ENCODE results near the gene HECW1.

Gene HECW1

DNA sequence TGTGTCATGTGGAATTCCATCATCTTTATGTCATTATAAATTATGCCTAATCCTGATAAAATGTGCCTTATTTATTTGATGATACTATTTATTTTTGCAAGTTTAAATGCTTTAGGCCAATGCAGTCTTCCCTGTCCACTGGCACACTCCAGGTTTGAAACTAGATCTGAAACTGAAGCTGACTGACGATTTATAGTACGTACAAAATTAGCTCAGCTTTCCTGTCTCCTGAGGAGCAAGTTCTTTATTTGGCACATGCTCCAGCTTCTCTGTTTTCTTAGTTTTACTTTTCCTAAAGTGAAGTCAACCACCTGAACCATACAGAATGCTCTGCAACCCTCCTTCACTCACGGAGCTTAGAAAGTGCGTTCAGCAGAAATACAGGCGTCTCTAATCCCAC is 164.1 kb downstream of the HECW1 start:
- POLR2A ChIA-PET: no interaction called here
- no peak overlapping the region for H3K4me3 ChIP-seq (ENCODE audit: low read depth, low read length)
- no peak for DNase-seq (ENCODE audit: low read depth, low spot score)
- CTCF ChIA-PET: interaction anchor here (1.4 to 1.9 kb wide), 2 partner anchors 15 to 563 kb away, joined by 3 to 4 read pairs; no protein-coding TSS in a partner anchor
- TF ChIP-seq, protein P1, sequence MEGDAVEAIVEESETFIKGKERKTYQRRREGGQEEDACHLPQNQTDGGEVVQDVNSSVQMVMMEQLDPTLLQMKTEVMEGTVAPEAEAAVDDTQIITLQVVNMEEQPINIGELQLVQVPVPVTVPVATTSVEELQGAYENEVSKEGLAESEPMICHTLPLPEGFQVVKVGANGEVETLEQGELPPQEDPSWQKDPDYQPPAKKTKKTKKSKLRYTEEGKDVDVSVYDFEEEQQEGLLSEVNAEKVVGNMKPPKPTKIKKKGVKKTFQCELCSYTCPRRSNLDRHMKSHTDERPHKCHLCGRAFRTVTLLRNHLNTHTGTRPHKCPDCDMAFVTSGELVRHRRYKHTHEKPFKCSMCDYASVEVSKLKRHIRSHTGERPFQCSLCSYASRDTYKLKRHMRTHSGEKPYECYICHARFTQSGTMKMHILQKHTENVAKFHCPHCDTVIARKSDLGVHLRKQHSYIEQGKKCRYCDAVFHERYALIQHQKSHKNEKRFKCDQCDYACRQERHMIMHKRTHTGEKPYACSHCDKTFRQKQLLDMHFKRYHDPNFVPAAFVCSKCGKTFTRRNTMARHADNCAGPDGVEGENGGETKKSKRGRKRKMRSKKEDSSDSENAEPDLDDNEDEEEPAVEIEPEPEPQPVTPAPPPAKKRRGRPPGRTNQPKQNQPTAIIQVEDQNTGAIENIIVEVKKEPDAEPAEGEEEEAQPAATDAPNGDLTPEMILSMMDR (IDR thresholded peaks at IDR 0.05; ENCODE audit: insufficient read depth, low read length, missing control alignments): no peak

DNA sequence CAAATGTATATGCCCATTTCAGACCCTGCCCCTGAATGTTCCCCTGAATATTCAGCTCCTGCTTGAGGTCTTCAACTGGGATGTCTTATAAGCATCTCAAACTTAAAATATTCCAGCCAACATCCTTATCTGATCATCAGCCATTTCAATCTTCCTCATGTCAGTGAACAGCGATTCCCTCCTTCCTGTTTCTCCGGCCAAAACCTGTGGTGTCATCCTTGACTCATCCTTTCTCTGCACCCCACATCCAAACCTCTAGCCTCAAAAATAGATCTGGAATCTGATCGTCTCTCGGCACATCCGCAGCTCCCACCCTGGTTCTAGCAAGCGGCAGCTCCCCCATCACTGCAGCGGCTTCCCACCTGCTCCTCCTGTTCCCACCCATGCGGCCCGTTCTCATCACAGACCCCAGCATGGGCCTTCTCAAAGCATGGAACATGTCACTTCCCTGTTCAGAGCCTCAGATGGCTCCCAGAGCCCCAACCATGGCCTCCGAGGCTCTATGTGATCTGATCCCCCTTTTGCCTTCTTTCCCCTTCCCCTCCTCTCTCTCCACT is 165.7 kb downstream of the HECW1 start:
- CTCF ChIA-PET: interaction anchor here (1.0 to 2.4 kb wide), 2 partner anchors 17 to 346 kb away, joined by 3 to 13 read pairs; partner anchors contain the start of genes MRPL32 and PSMA2
- TF ChIP-seq, protein P1 (IDR thresholded peaks at IDR 0.05; ENCODE audit: insufficient read depth, low read length, missing control alignments): no peak
- POLR2A ChIA-PET: no interaction called here
- DNase-seq (ENCODE audit: low read depth, low spot score): no peak
- H3K4me3 ChIP-seq (ENCODE audit: low read depth, low read length): no peak overlapping the region

DNA sequence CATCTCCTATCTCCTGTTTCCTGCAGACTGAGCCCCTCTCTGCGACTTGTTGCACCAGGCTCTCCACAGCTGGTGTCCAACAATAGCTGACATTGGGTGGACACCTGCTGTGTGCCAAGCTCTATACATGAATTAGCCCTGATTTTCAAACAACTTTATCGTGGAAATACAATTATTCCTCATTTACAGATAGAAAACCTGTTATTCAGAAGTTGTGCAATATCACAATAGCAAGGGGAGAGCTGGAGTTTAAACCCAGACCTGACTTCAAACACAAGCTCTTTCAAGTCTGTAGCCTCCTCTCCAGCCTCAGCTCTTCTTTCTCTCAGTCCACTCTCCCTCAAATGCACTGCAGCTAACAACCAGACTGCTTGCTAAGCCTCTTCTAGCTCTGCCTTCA is 168.8 kb downstream of the HECW1 start:
- TF ChIP-seq, protein P1 (IDR thresholded peaks at IDR 0.05; ENCODE audit: insufficient read depth, low read length, missing control alignments): no peak
- POLR2A ChIA-PET: no interaction called here
- DNase-seq (ENCODE audit: low read depth, low spot score): no peak
- CTCF ChIA-PET: interaction anchor here (1.2 kb wide), 1 partner anchor 340 kb away, joined by 4 read pairs; no protein-coding TSS in a partner anchor
- H3K4me3 ChIP-seq (ENCODE audit: low read depth, low read length): no peak overlapping the region

DNA sequence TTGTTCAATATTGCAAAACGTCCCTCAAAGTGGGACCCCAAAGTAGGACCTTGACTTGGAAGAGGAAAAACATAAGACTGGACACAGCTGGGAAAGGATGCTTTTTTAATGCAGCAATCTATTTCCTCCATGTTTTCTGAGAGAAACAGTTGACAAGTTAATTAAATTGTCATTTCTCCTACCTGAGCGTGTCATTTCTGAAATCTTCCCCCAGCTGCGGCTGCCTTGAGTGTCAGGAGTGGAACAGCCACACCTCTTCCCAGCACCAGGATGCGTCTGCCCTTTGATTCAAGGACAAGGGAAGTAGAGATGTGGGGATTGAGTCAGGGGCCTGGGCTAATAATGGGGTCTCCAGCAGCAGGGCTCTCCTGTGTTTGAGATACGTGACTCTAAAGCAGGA is 171.3 kb downstream of the HECW1 start:
- no peak overlapping the region for H3K4me3 ChIP-seq (ENCODE audit: low read depth, low read length)
- ChIA-PET POLR2A (interaction anchor here (0.8 kb wide), 1 partner anchor 333 kb away, joined by 3 read pairs; no protein-coding TSS in a partner anchor), CTCF (interaction anchor here (1.1 kb wide), 1 partner anchor 12 kb away, joined by 3 read pairs; no protein-coding TSS in a partner anchor)
- TF ChIP-seq, protein P1 (IDR thresholded peaks at IDR 0.05; ENCODE audit: insufficient read depth, low read length, missing control alignments): no peak
- no peak for DNase-seq (ENCODE audit: low read depth, low spot score)

DNA sequence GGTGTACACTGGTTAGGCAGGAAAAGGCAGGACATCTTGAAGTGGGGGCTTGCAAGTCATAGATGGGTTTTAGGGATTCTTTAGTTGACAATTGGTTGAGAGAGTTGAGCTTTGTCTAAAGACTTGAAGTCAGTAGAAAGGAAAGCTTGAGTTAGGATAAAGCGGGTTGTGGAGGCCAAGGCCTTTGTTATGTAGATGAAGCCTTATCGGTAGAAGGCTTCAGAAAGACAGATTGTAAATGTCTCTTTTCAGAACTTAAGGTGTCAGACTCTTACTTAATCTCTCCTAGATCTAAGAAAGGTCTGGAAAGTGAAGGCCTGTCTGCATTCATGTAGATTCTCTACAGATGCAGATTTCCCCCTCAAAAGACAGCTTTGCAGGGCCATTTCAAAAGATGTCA is 177.4 kb downstream of the HECW1 start:
- no peak for DNase-seq (ENCODE audit: low read depth, low spot score)
- H3K4me3 ChIP-seq (ENCODE audit: low read depth, low read length): no peak overlapping the region
- ChIA-PET POLR2A (no interaction called here), CTCF (no interaction called here)
- TF ChIP-seq, protein P1 (IDR thresholded peaks at IDR 0.05; ENCODE audit: insufficient read depth, low read length, missing control alignments): no peak

DNA sequence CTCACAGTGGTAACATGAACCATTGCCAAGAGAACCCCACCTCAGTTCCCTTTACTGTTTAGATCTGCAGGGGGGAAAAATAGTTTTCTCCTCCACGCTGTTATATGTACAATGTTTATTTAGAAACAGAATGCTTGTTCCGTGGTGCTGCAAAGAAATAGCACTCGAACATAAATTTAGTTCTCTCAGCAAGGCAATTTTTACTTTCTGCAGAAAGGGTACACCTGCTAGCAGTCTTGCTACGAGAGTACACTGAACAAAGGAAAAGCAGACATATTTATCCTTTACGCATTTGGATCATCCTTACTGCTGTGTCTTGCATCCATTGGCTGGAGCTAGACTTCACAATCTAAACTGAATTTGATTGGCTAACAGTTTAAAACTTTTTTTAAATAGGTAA is 178.5 kb downstream of the HECW1 start:
- DNase-seq (ENCODE audit: low read depth, low spot score): no peak
- no peak overlapping the region for H3K4me3 ChIP-seq (ENCODE audit: low read depth, low read length)
- CTCF ChIA-PET: interaction anchor here (0.9 kb wide), 1 partner anchor 350 kb away, joined by 3 read pairs; no protein-coding TSS in a partner anchor
- TF ChIP-seq, protein P1 (IDR thresholded peaks at IDR 0.05; ENCODE audit: insufficient read depth, low read length, missing control alignments): no peak
- POLR2A ChIA-PET: no interaction called here
